Endothelial cell of umbilical vein (primary cell): ENCODE measurements around the gene DAB2IP.

Experiments
- EZH2 ChIP-seq: IDR thresholded peaks from 2 replicates; pipeline ENCODE4 v1.6.1; 2012; ENCODE audit warnings: borderline replicate concordance, low read depth, mild to moderate bottlenecking, moderate library complexity, low read length, inconsistent platforms; ENCODE audit not compliant: severe bottlenecking
- GATA2 ChIP-seq: IDR thresholded peaks from 2 replicates; pipeline ENCODE4 v1.7.0; 2011; ENCODE audit warnings: low read depth, mild to moderate bottlenecking, moderate library complexity, mixed read lengths, low read length; ENCODE audit not compliant: insufficient read length, insufficient read depth
- JUN ChIP-seq: IDR thresholded peaks from 2 replicates; pipeline ENCODE4 v1.6.1; 2011; ENCODE audit warnings: borderline replicate concordance, low read depth; ENCODE audit not compliant: insufficient read length, insufficient read depth
- POLR2A ChIP-seq: IDR thresholded peaks from 2 replicates; pipeline ENCODE4 v1.6.1; 2012; ENCODE audit warnings: low read depth, mild to moderate bottlenecking, control low read depth, low read length
- POLR2AphosphoS5 ChIP-seq: IDR thresholded peaks from 2 replicates; pipeline ENCODE4 v1.6.1; 2012; ENCODE audit warnings: low read depth, mild to moderate bottlenecking, control low read depth, low read length, moderate library complexity; ENCODE audit not compliant: insufficient read depth
- TF ChIP-seq, protein P1 (sequence below), 2 donors: IDR thresholded peaks; 1 replicate in 1 of 2; 2 replicates in 1 of 2; pipeline ENCODE4 v1.5.1; 2011; ENCODE audit warnings: low read length in 2 of 2, mild to moderate bottlenecking in 2 of 2, moderate library complexity in 2 of 2, control low read depth in 1 of 2, inconsistent platforms in 1 of 2, low read depth in 1 of 2; ENCODE audit not compliant: insufficient read depth in 1 of 2; ENCODE audit errors: extremely low read depth in 1 of 2
- TF ChIP-seq, protein P2 (sequence below): IDR thresholded peaks from 2 replicates; pipeline ENCODE4 v1.6.1; 2011; ENCODE audit not compliant: insufficient read depth, insufficient read length

DNA sequence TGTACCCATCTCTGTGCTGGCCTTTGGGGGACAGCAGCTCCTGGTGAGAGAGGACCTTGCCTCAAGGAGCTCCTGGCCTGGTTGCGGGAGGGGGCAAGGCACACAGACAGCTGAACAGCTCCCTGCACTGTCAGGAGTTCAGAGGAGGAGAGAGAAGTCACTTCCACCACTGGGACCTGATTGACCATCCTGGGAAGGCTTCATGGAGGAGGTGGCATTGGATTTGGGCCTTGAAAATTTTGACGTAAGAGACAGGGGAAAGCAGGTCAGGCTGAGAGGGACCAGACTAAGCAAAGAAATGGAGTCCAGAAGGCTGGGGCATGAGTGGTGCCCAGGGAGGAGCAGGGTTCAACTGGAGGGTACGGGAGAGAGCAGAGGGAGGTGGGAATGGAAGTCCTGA is 20.3 kb upstream of the DAB2IP start:
- TF ChIP-seq, protein P1, sequence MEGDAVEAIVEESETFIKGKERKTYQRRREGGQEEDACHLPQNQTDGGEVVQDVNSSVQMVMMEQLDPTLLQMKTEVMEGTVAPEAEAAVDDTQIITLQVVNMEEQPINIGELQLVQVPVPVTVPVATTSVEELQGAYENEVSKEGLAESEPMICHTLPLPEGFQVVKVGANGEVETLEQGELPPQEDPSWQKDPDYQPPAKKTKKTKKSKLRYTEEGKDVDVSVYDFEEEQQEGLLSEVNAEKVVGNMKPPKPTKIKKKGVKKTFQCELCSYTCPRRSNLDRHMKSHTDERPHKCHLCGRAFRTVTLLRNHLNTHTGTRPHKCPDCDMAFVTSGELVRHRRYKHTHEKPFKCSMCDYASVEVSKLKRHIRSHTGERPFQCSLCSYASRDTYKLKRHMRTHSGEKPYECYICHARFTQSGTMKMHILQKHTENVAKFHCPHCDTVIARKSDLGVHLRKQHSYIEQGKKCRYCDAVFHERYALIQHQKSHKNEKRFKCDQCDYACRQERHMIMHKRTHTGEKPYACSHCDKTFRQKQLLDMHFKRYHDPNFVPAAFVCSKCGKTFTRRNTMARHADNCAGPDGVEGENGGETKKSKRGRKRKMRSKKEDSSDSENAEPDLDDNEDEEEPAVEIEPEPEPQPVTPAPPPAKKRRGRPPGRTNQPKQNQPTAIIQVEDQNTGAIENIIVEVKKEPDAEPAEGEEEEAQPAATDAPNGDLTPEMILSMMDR (IDR thresholded peaks at IDR 0.05; ENCODE audit: extremely low read depth in 1 of 2, insufficient read depth in 1 of 2, low read depth in 1 of 2, low read length in 2 of 2), result no peak
- TF ChIP-seq, protein P2, sequence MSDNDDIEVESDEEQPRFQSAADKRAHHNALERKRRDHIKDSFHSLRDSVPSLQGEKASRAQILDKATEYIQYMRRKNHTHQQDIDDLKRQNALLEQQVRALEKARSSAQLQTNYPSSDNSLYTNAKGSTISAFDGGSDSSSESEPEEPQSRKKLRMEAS, result no peak
- no peak for TF ChIP-seq POLR2A
- no peak for TF ChIP-seq EZH2
- no peak for TF ChIP-seq POLR2AphosphoS5
- no peak for TF ChIP-seq JUN
- no peak for TF ChIP-seq GATA2
